Coronary artery (tissue), 2 donors: ENCODE results near the gene MOB1B.

Source experiments
- DNase-seq: peaks from one replicate; pipeline ENCODE4 v3.0.0-alpha.2; 2017; ENCODE audit warnings: low spot score
- H3K27ac ChIP-seq, 2 donors: fragments of 200-600 bp; sonication (generic); one replicate each; pipeline ENCODE4 v1.5.1; 2016 to 2019
- H3K4me3 ChIP-seq: fragments of 200-600 bp; sonication (generic); 2 replicates; pipeline ENCODE4 v1.5.1; 2016; ENCODE audit warnings: mild to moderate bottlenecking, moderate library complexity
- CTCF ChIP-seq: fragments of 200-600 bp; sonication (generic); IDR thresholded peaks from one replicate; pipeline ENCODE4 v1.5.1; 2019; ENCODE audit warnings: antibody characterized with exemption

Gene MOB1B

GRCh38 chr4:70914631-70915030 is 12.5 kb downstream of the MOB1B start:
- no peak overlapping the region for H3K27ac ChIP-seq
- no peak for DNase-seq
- H3K4me3 ChIP-seq = peak overlapping the region; percentile 20
- TF ChIP-seq CTCF = no peak

- TF ChIP-seq CTCF = no peak
- Histone ChIP-seq H3K27ac (no peak overlapping the region), H3K4me3 (peak overlapping the region; percentile 20)
- DNase-seq = no peak
Measured at GRCh38 chr4:70915036-70915815, 13.1 kb downstream of the MOB1B start.

- no peak for TF ChIP-seq CTCF
- no peak for DNase-seq
- Histone ChIP-seq H3K4me3 (no peak overlapping the region), H3K27ac (no peak overlapping the region)
Measured at GRCh38 chr4:70915874-70916559, 13.8 kb downstream of the MOB1B start.

DNA sequence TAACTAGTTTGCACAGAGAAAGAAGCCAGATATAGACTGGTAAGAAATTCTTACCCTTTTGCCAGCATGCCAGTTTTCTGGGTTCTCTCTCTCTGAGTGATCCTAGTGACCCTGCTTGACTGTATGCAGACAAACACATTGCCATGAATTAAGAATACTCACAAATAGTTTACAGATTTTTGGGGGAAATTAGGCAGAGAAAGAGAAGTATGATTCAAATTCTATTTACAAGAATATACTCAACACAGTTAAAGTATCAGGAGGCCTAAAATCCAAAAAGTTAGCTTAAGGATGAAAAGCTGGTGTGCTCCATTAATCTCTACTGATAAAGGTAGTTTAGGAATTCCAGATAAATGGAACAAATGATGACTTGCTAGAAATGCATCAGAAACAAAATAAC is 18.4 kb downstream of the MOB1B start:
- Histone ChIP-seq H3K4me3 (no peak overlapping the region), H3K27ac (no peak overlapping the region)
- TF ChIP-seq CTCF = no peak
- DNase-seq = no peak

DNA sequence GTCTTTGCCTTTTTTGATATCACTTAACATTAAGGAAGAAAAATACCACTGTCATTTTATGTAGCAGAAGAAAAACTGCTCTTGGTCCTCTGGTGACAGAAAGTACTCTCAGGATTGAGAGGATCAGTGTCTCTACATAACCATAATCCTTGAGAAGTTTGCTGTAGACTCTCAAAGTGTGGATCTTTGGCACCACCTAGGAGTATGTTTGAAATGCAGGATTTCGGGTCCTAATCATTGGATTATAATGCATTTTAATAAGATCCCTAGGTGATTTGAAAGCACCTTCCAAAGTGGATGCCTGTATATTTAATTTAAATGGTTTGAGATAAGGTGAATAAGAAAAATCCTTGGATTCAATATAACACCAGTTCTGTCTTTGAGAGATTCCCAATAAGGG is 23.2 kb downstream of the MOB1B start:
- no peak overlapping the region for H3K4me3 ChIP-seq
- DNase-seq = no peak
- no peak for TF ChIP-seq CTCF
- H3K27ac ChIP-seq = no peak overlapping the region

- no peak for TF ChIP-seq CTCF
- Histone ChIP-seq H3K4me3 (no peak overlapping the region), H3K27ac (no peak overlapping the region)
- no peak for DNase-seq
Measured at GRCh38 chr4:70925899-70926635, 23.9 kb downstream of the MOB1B start.
